GM19023 (cell line): Measurements from ENCODE around the gene SMARCA1.
"Not testable (repeated sequence)": the region's sequence is repeated elsewhere in the genome, so short reads cannot be mapped to it uniquely, and the experiment has no call there.

Source experiments
- ATAC-seq: cut with Tn5 transposase; IDR thresholded peaks from one replicate; pipeline ENCODE4 v1.9.1; 2021; ENCODE audit warnings: mild to moderate bottlenecking, moderate library complexity; ENCODE audit not compliant: unreplicated experiment

Gene SMARCA1

GRCh38 chrX:129523079-129523911, at the start of gene SMARCA1:
SMARCA1 (minus strand) TSS chrX:129523490; CDS start chrX:129523370, 120 bp downstream.
- ATAC-seq: no peak

GRCh38 chrX:129572422-129572821, 49.1 kb upstream of the SMARCA1 start:
- ATAC-seq: no peak

- no peak for ATAC-seq
Measured at GRCh38 chrX:129568349-129568748, 45.1 kb upstream of the SMARCA1 start.

- no peak for ATAC-seq
Measured at GRCh38 chrX:129566073-129566472, 42.8 kb upstream of the SMARCA1 start.

GRCh38 chrX:129565046-129565650, 41.9 kb upstream of the SMARCA1 start:
- ATAC-seq: no peak

- not testable (repeated sequence) for ATAC-seq
Measured at GRCh38 chrX:129564345-129564744, 41.1 kb upstream of the SMARCA1 start.

GRCh38 chrX:129561453-129561852, 38.2 kb upstream of the SMARCA1 start:
- ATAC-seq: no peak

GRCh38 chrX:129559783-129560182, 36.5 kb upstream of the SMARCA1 start:
- ATAC-seq: no peak

GRCh38 chrX:129557844-129558480, 34.7 kb upstream of the SMARCA1 start:
- no peak for ATAC-seq

- ATAC-seq: no peak
Measured at GRCh38 chrX:129556806-129557315, 33.6 kb upstream of the SMARCA1 start.

- ATAC-seq: not testable (repeated sequence)
Measured at GRCh38 chrX:129554816-129555215, 31.5 kb upstream of the SMARCA1 start.

- ATAC-seq: peak; percentile 86
Measured at GRCh38 chrX:129553619-129554288, 30.5 kb upstream of the SMARCA1 start.

- ATAC-seq: no peak
Measured at GRCh38 chrX:129549124-129549523, 25.8 kb upstream of the SMARCA1 start.

- no peak for ATAC-seq
Measured at GRCh38 chrX:129545408-129545807, 22.1 kb upstream of the SMARCA1 start.

- ATAC-seq: no peak
Measured at GRCh38 chrX:129544780-129545179, 21.5 kb upstream of the SMARCA1 start.

GRCh38 chrX:129540722-129541184, 17.5 kb upstream of the SMARCA1 start:
- ATAC-seq: peak; percentile 46

GRCh38 chrX:129540068-129540653, 16.9 kb upstream of the SMARCA1 start, which contains the start of gene OCRL:
OCRL (plus strand) TSS chrX:129540259; CDS start chrX:129540440, 181 bp downstream.
- peak; percentile 97 for ATAC-seq

- ATAC-seq: no peak
Measured at GRCh38 chrX:129534816-129535578, 11.7 kb upstream of the SMARCA1 start.

GRCh38 chrX:129531132-129531531, 7.8 kb upstream of the SMARCA1 start:
- ATAC-seq: no peak

- ATAC-seq: no peak
Measured at GRCh38 chrX:129530410-129530809, 7.1 kb upstream of the SMARCA1 start.
